Measurements from ENCODE around the gene MYO10.

Gene MYO10

DNA sequence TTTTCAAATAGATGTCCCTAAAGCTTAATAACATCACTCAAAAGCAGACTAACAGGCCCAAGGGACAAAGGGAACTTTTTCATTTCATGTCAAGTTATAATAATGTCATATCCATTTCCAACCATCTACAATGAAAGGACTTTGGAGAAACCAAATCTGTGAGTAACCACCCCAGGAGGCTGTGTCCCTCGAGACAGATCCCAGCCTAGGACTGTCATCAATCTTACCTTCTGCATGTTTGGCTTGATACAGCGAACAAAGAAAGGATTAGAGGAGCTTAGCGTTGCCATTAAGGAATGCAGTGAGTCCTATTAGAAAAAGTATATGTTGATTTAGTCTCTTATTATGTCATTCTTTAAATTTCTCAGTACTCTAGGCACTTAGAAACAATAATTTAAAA, 181.5 kb downstream of the MYO10 start:
- no peak overlapping the region for H3K4me3 ChIP-seq (ENCODE audit: low read depth, low read length)

DNA sequence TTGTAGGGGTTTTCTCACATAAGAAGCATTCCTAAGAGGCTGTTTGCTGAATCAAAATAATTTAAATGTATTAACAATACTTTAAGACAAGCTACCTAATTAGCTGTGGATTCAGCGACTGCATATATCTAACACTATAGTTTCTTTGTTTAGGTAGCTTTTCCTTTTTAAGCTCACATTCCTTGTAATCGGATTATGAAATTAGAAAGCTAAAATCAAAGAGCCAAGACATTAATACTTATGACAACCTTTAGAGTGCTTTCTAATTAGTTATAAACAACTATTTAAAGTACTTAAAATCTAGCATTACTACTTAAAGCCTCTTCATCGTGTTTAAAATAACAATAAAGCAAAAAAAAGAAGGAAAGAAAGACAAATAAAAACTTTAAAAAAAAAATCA, 182.0 kb downstream of the MYO10 start:
- H3K4me3 ChIP-seq (ENCODE audit: low read depth, low read length), result no peak overlapping the region

GRCh38 chr5:16750445-16750844, 185.6 kb downstream of the MYO10 start:
- no peak overlapping the region for H3K4me3 ChIP-seq (ENCODE audit: low read depth, low read length)

DNA sequence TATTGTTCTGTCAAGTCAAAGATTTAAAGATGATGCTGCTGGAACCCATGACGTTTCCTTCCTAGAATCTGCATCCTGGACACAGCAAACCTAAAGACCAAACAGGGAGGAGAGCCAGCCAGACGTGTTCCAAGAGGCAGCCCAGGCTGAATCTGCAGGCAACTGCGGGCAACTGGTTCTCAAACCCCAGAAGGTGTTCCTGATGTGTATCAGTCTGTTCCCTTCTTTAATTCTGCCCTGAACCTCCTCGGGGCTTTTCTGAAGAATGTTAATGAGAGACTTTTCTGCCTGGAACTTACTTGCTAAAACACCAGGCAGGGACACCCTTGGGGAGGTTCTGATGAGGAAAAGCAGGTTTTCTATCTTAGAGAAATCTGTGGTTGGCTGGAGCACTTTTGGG, 186.5 kb downstream of the MYO10 start:
- H3K4me3 ChIP-seq (ENCODE audit: low read depth, low read length), result no peak overlapping the region

DNA sequence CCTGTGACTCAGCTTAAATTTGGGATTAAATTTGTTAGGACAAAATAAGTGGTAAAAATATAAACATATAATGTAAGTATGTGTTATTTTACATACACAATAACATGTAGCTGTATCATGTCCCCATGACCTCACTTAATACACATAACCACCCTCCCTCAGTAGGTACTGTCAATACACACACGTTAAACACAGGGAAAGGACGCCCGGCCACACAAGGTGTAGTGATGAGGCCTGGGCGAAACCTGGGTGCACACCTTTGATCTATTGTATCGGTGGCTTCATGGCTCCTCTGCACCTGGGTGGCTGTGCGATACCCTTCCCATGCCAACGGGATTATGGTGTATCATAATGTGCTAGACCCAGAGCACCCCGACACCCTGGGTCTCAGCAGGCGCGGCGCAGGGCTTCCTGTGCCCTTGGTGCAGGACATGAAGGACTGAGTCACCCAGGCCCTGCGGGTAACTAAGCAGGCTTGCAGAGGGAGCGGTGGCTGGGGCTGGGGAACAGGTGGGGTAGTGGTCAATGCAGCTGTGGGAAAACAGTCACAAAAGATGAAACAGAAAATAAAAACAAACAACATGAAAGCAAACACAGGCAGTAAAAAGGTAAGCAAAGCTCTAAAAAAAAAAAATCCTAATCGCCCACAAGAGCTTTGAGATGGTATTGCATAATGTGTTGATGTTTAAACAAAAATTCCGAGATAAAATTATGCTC, 191.8 kb downstream of the MYO10 start:
- H3K4me3 ChIP-seq (ENCODE audit: low read depth, low read length), result no peak overlapping the region

- H3K4me3 ChIP-seq (ENCODE audit: low read depth, low read length), result no peak overlapping the region
Observed at GRCh38 chr5:16742938-16743337, 193.2 kb downstream of the MYO10 start.

DNA sequence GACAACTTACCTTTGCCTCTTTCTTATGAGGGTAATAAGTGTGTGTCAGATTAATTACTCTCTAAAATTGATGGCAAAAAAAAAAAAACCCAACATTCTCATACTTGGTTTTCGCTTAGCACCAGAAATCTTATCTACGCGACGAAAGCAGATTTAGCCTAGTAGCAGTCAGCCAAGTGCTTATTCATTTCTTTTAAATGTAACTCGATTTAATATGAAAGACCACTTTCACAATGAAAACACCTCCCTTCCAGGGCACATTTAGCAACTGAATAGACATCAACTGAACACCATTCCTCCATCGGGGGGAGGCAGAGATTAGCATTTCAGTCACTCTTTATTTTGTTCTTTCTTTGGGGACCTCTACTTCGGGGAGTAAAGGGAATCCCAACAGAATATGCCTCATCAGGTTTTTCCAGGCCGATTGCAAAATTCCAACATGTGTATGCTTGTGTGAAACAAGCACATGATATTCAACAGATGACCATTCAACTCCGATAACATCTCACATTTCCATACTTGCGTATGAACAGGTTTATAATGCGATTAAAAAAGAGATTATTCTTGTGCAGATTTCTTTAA, 195.2 kb downstream of the MYO10 start:
- H3K4me3 ChIP-seq (ENCODE audit: low read depth, low read length), result peak overlapping the region; percentile 77

DNA sequence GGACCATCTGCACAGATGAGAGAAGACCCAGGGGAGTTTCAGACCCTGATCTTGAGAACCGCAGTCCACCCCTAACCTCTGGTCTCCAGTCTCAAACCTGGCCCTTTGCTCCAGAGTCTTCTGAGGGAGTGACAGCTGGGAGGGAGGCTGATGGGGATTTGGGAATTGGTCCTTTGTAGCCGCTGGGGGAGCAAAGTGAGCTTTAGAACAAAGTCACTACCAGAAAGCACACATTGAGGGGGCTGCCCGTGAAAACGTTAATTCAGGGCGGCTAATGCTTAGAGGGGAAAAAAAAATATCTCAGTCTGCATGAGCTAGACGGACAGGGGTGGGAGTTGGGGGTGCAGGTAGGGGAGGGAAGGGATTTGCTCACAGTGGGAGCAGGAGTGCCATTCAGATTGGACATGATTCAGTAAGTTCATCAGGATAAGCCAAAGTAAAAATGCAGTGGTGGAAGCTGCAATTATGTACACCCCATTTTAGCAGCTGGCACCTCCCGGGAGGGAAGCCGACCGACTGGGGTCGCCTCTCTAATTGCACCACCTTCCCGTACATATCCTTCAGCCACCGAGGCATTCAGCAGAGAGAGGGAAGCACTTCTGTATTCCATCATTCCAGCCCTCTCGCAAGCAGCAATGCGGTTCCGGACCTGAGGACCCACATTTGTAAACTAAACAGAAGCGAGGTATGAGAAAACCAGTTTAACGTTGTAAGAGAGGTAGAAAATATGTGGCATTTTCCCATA, 195.8 kb downstream of the MYO10 start:
- H3K4me3 ChIP-seq (ENCODE audit: low read depth, low read length), result peak overlapping the region; percentile 77

GRCh38 chr5:16738393-16738792, 197.7 kb downstream of the MYO10 start:
- peak overlapping the region; percentile 52 for H3K4me3 ChIP-seq (ENCODE audit: low read depth, low read length)

GRCh38 chr5:16737620-16738364, 198.3 kb downstream of the MYO10 start:
- peak overlapping the region; percentile 52 for H3K4me3 ChIP-seq (ENCODE audit: low read depth, low read length)

- H3K4me3 ChIP-seq (ENCODE audit: low read depth, low read length), result peak overlapping the region; percentile 52
Observed at GRCh38 chr5:16737209-16737608, 198.9 kb downstream of the MYO10 start.

DNA sequence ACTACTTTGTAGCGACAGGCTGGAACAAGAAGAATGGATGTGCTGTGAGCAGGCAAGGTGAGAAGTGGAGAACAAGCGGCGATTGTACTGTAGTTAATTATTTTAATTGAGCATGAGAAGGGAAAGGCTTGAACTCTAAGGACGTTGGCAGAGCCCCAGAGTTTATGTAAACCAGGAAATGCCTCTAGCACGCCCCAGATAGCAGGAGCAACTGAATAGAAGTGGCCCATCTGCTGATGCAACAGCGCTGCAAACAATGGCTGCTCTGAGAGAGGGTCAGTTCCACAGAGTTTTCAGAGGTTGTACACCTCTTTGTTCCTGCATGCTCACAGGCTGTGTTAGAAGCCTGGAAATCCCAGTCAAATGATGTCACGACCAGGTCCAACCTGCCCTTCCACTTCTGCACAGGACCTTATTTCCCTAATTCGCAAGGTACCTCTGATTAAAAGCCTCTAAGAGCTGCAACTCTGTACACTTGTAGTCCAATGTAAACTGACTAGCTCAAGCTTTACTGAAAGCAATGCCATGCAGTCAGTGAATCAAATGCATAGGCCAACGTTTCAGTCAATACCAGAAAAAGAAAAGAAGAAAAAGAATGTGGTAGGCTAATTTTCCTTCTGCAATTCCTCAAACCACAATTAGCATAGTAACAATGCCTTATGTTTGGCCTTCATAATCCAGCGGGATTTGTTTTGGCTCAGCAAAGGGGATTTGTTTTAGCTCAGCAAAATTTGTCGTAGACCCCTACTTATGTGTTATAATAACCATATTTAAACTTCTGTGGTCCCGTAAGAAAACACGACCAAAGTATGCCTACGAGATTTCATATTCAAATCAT, 199.7 kb downstream of the MYO10 start:
- H3K4me3 ChIP-seq (ENCODE audit: low read depth, low read length), result peak overlapping the region; percentile 52

- peak overlapping the region; percentile 52 for H3K4me3 ChIP-seq (ENCODE audit: low read depth, low read length)
Observed at GRCh38 chr5:16735101-16736060, 200.7 kb downstream of the MYO10 start.

GRCh38 chr5:16733331-16734006, 202.6 kb downstream of the MYO10 start:
- H3K4me3 ChIP-seq (ENCODE audit: low read depth, low read length), result no peak overlapping the region

GRCh38 chr5:16732356-16732755, 203.7 kb downstream of the MYO10 start:
- H3K4me3 ChIP-seq (ENCODE audit: low read depth, low read length), result no peak overlapping the region

- no peak overlapping the region for H3K4me3 ChIP-seq (ENCODE audit: low read depth, low read length)
Observed at GRCh38 chr5:16727755-16728325, 208.2 kb downstream of the MYO10 start.

GRCh38 chr5:16726538-16726946, 209.5 kb downstream of the MYO10 start:
- no peak overlapping the region for H3K4me3 ChIP-seq (ENCODE audit: low read depth, low read length)

DNA sequence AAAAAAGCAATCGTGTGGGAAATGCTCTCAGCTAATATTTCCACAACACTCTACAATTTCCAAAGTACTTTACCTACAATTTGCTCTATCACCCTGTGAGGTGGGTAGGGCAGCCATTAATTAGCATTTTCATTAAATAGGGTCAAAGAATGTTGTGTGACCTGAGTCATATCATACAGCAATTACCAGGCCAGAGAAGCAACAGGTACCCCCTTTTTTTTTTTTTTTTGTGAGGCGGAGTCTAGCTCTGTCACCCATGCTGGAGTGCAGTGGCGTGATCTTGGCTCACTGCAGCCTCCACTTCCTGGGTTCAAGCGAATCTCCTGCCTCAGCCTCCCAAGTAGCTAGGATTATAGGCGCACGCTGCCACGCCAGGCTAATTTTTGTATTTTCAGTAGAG, 210.5 kb downstream of the MYO10 start:
- H3K4me3 ChIP-seq (ENCODE audit: low read depth, low read length), result no peak overlapping the region
